GM18505 (cell line): ENCODE measurements around the gene KCNH6.

ENCODE experiments used
- ATAC-seq: cut with Tn5 transposase; IDR thresholded peaks from one replicate; pipeline ENCODE4 v1.9.1; 2021; ENCODE audit not compliant: unreplicated experiment
- POLR2A ChIP-seq: IDR thresholded peaks from 4 replicates; pipeline ENCODE4 v1.6.1; 2011; ENCODE audit warnings: borderline replicate concordance; ENCODE audit not compliant: insufficient read depth, insufficient read length; ENCODE audit errors: extremely low read depth

Gene KCNH6

DNA sequence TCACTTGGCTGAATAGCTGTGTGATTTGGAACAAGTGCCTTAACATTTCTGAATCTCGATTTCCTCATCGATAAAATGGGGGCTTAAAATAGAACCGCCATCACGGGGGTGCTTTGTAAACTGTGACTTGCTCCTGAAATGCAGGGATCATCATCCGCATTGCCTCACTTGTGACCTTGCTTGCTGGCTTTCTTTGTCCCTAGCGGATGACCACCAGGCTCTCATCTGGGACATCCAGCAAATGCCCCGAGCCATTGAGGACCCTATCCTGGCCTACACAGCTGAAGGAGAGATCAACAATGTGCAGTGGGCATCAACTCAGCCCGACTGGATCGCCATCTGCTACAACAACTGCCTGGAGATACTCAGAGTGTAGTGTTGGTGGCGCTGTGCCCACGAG lies 65.6 kb downstream of the KCNH6 start:
- no peak for TF ChIP-seq POLR2A
- no peak for ATAC-seq

- TF ChIP-seq POLR2A, result no peak
- ATAC-seq, result no peak
These were observed 66.5 kb downstream of the KCNH6 start for GRCh38 chr17:63589646-63590045.

GRCh38 chr17:63592797-63593196 lies 69.6 kb downstream of the KCNH6 start:
- TF ChIP-seq POLR2A, result no peak
- no peak for ATAC-seq

DNA sequence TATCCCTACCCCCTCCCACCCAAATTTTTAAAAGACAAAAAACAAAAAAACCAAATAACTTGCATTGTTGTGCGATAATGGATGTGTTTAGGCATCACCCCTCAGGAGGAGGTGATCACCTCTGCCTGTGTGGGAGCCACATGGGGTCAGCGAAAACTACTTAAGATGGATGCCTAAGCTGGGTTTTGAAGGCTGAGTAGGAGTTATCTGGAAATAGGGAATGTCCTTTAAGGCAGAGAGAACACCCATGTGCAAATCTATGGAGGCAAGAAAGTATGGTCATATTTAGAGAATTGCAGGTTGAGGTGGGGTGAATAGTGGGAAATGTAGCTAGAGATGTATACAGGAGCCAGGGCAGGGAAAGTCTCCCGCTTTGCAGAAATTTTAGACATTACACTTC lies 72.0 kb downstream of the KCNH6 start:
- no peak for TF ChIP-seq POLR2A
- ATAC-seq, result no peak
